Thyroid gland (tissue), 4 donors: Measurements from ENCODE around the gene RTN4.

Source experiments
- CTCF ChIP-seq, 6 experiments: fragments of 200-600 bp in 3 of 6; fragments of 450-650 bp in 3 of 6; sonication (generic) in 3 of 6; IDR thresholded peaks; one replicate each; pipeline ENCODE4 v1.5.1; 2016 to 2019; ENCODE audit warnings: antibody characterized with exemption in 6 of 6, mild to moderate bottlenecking in 2 of 6, inconsistent platforms in 1 of 6, moderate library complexity in 1 of 6
- POLR2A ChIP-seq, 2 donors: fragments of 450-650 bp; IDR thresholded peaks; one replicate each; pipeline ENCODE4 v1.6.1; 2017; ENCODE audit warnings: antibody characterized with exemption in 2 of 2, mild to moderate bottlenecking in 2 of 2, moderate library complexity in 1 of 2

GRCh38 chr2:55054106-55054875 lies 4.0 kb upstream of the RTN4 start:
- TF ChIP-seq CTCF (IDR thresholded peaks at IDR 0.05) (no peak), POLR2A (IDR thresholded peaks at IDR 0.05) (no peak)
